Upper lobe of left lung (tissue), 4 donors: Measurements from ENCODE around the gene BBIP1.

Source experiments
- CTCF ChIP-seq, 6 experiments: fragments of 450-650 bp in 4 of 6; fragments of 200-600 bp in 2 of 6; sonication (generic) in 2 of 6; IDR thresholded peaks; one replicate each; pipeline ENCODE4 v1.5.1; 2016 to 2019; ENCODE audit warnings: antibody characterized with exemption in 6 of 6
- POLR2A ChIP-seq, 4 donors: fragments of 450-650 bp; IDR thresholded peaks; one replicate each; pipeline ENCODE4 v1.5.1; 2016 to 2017; ENCODE audit warnings: antibody characterized with exemption in 4 of 4, mild to moderate bottlenecking in 2 of 4
- POLR2AphosphoS5 ChIP-seq, 2 donors: sonication (generic); formaldehyde crosslinking; IDR thresholded peaks; one replicate each; pipeline ENCODE4 v1.5.1; 2017; ENCODE audit warnings: antibody characterized with exemption in 2 of 2

GRCh38 chr10:110880012-110880411, 39.0 kb downstream of the BBIP1 start:
- TF ChIP-seq CTCF (IDR thresholded peaks at IDR 0.05) = no peak
- TF ChIP-seq POLR2A (IDR thresholded peaks at IDR 0.05) = no peak
- no peak for TF ChIP-seq POLR2AphosphoS5 (IDR thresholded peaks at IDR 0.05)
